Measurements from ENCODE around the gene OR8B2. TPM values are rescaled to one million over a fixed set of nuclear protein-coding genes. Genes with fewer than 3 reads are reported as not detected.
"Not testable (repeated sequence)": the region's sequence is repeated elsewhere in the genome, so short reads cannot be mapped to it uniquely, and the experiment has no call there.

The OR8B2 gene
- not detected in 2 replicates for total RNA-seq (2014; rRNA removed; shearing (Covaris generic))

GRCh38 chr11:124384399-124384798, at the start of gene OR8B2:
Gene OR8B2, minus strand, starts transcription at chr11:124384499. Its CDS starts 1,156 bp downstream, at chr11:124383343.
- DNase-seq (ENCODE audit: low spot score): no peak
- in situ Hi-C loops (cut with HindIII; ENCODE audit: low sequenced_read_pairs): no loop called here

GRCh38 chr11:124429599-124429998, 45.3 kb upstream of the OR8B2 start:
- in situ Hi-C loops (cut with HindIII; ENCODE audit: low sequenced_read_pairs): no loop called here
- no peak for DNase-seq (ENCODE audit: low spot score)

- in situ Hi-C loops (cut with HindIII; ENCODE audit: low sequenced_read_pairs): no loop called here
- DNase-seq (ENCODE audit: low spot score): no peak
Observed at GRCh38 chr11:124424384-124424921, 40.2 kb upstream of the OR8B2 start, which contains the start of gene OR8B4. Gene OR8B4, minus strand, starts transcription at chr11:124424871. Its CDS starts 0 bp downstream, at chr11:124424871.

- no peak for DNase-seq (ENCODE audit: low spot score)
- in situ Hi-C loops (cut with HindIII; ENCODE audit: low sequenced_read_pairs): no loop called here
Observed at GRCh38 chr11:124421043-124421442, 36.7 kb upstream of the OR8B2 start.

- in situ Hi-C loops (cut with HindIII; ENCODE audit: low sequenced_read_pairs): no loop called here
- peak; percentile 12 for DNase-seq (ENCODE audit: low spot score)
Observed at GRCh38 chr11:124415356-124415923, 31.1 kb upstream of the OR8B2 start.

GRCh38 chr11:124409906-124410305, 25.6 kb upstream of the OR8B2 start:
- no peak for DNase-seq (ENCODE audit: low spot score)
- in situ Hi-C loops (cut with HindIII; ENCODE audit: low sequenced_read_pairs): no loop called here

GRCh38 chr11:124405581-124405980, 21.3 kb upstream of the OR8B2 start:
- no peak for DNase-seq (ENCODE audit: low spot score)
- in situ Hi-C loops (cut with HindIII; ENCODE audit: low sequenced_read_pairs): no loop called here

GRCh38 chr11:124403186-124403585, 18.9 kb upstream of the OR8B2 start:
- DNase-seq (ENCODE audit: low spot score); in situ Hi-C loops (cut with HindIII; ENCODE audit: low sequenced_read_pairs): not testable (repeated sequence)

GRCh38 chr11:124402326-124402922, 18.1 kb upstream of the OR8B2 start:
- DNase-seq (ENCODE audit: low spot score): peak; percentile 15
- in situ Hi-C loops (cut with HindIII; ENCODE audit: low sequenced_read_pairs): no loop called here

GRCh38 chr11:124398924-124399323, 14.6 kb upstream of the OR8B2 start, which contains the start of gene OR8B3:
Gene OR8B3, minus strand, starts transcription at chr11:124399024. Its CDS starts 1,673 bp downstream, at chr11:124397351.
- DNase-seq (ENCODE audit: low spot score): no peak
- in situ Hi-C loops (cut with HindIII; ENCODE audit: low sequenced_read_pairs): no loop called here

GRCh38 chr11:124396847-124397246, 12.5 kb upstream of the OR8B2 start:
- DNase-seq (ENCODE audit: low spot score); in situ Hi-C loops (cut with HindIII; ENCODE audit: low sequenced_read_pairs): not testable (repeated sequence)

- in situ Hi-C loops (cut with HindIII; ENCODE audit: low sequenced_read_pairs): no loop called here
Observed at GRCh38 chr11:124394408-124394807, 10.1 kb upstream of the OR8B2 start.

GRCh38 chr11:124382857-124383256, 1.4 kb downstream of the OR8B2 start:
- in situ Hi-C loops (cut with HindIII; ENCODE audit: low sequenced_read_pairs); DNase-seq (ENCODE audit: low spot score): not testable (repeated sequence)

More at GRCh38 chr11:124394408-124394807, 10.1 kb upstream of the OR8B2 start:
- no peak for DNase-seq (ENCODE audit: low spot score)

GRCh38 chr11:124380585-124380984, 3.7 kb downstream of the OR8B2 start:
- in situ Hi-C loops (cut with HindIII; ENCODE audit: low sequenced_read_pairs): no loop called here
- DNase-seq (ENCODE audit: low spot score): no peak

- DNase-seq (ENCODE audit: low spot score): no peak
- in situ Hi-C loops (cut with HindIII; ENCODE audit: low sequenced_read_pairs): no loop called here
Observed at GRCh38 chr11:124376280-124376679, 8.0 kb downstream of the OR8B2 start.

GRCh38 chr11:124359566-124359965, 24.7 kb downstream of the OR8B2 start:
- in situ Hi-C loops (cut with HindIII; ENCODE audit: low sequenced_read_pairs): no loop called here
- no peak for DNase-seq (ENCODE audit: low spot score)

- in situ Hi-C loops (cut with HindIII; ENCODE audit: low sequenced_read_pairs): no loop called here
- DNase-seq (ENCODE audit: low spot score): no peak
Observed at GRCh38 chr11:124346311-124346955, 37.9 kb downstream of the OR8B2 start.

- in situ Hi-C loops (cut with HindIII; ENCODE audit: low sequenced_read_pairs): no loop called here
Observed at GRCh38 chr11:124344346-124344745, 40.0 kb downstream of the OR8B2 start.

GRCh38 chr11:124340142-124340447, 44.2 kb downstream of the OR8B2 start:
- DNase-seq (ENCODE audit: low spot score): no peak

More at GRCh38 chr11:124344346-124344745, 40.0 kb downstream of the OR8B2 start:
- DNase-seq (ENCODE audit: low spot score): no peak

More at GRCh38 chr11:124340142-124340447, 44.2 kb downstream of the OR8B2 start:
- in situ Hi-C loops (cut with HindIII; ENCODE audit: low sequenced_read_pairs): no loop called here

Measured in G401 (cell line).